ENCODE data around the gene ERCC1.

ERCC1 gene

GRCh38 chr19:45362291-45362690, 61.4 kb downstream of the ERCC1 start:
- no peak overlapping the region for H3K4me3 ChIP-seq (ENCODE audit: low read length in 2 of 2)
- H3K27me3 ChIP-seq (ENCODE audit: control insufficient read depth in 1 of 2, insufficient read depth in 2 of 2, low read length in 2 of 2): no peaks in the 10 kb centered on the region
- H3K9me3 ChIP-seq (ENCODE audit: control insufficient read depth in 2 of 2, low read length in 2 of 2): no peaks in the 10 kb centered on the region
- H3K4me1 ChIP-seq (ENCODE audit: control insufficient read depth, insufficient read depth, low read length): no peaks in the 10 kb centered on the region
- H3K36me3 ChIP-seq (ENCODE audit: control insufficient read depth in 2 of 2, insufficient read depth in 2 of 2, low read length in 2 of 2): peaks cover 2 to 6% of the 10 kb centered on the region in 2 donors
- no peak overlapping the region for H3K9ac ChIP-seq (ENCODE audit: low read length in 2 of 2)
- H3K27ac ChIP-seq (ENCODE audit: low read length): no peak overlapping the region

- Histone ChIP-seq H3K36me3 (ENCODE audit: control insufficient read depth in 2 of 2, insufficient read depth in 2 of 2, low read length in 2 of 2) (peaks cover 7% of the 10 kb centered on the region in 2 donors), H3K27me3 (ENCODE audit: control insufficient read depth in 1 of 2, insufficient read depth in 2 of 2, low read length in 2 of 2) (no peaks in the 10 kb centered on the region), H3K4me3 (ENCODE audit: low read length in 2 of 2) (no peak overlapping the region), H3K27ac (ENCODE audit: low read length) (no peak overlapping the region), H3K4me1 (ENCODE audit: control insufficient read depth, insufficient read depth, low read length) (no peaks in the 10 kb centered on the region), H3K9me3 (ENCODE audit: control insufficient read depth in 2 of 2, low read length in 2 of 2) (no peaks in the 10 kb centered on the region), H3K9ac (ENCODE audit: low read length in 2 of 2) (no peak overlapping the region)
Measured at GRCh38 chr19:45361608-45362007, 62.1 kb downstream of the ERCC1 start.

GRCh38 chr19:45358213-45358792, 65.4 kb downstream of the ERCC1 start:
- H3K4me1 ChIP-seq (ENCODE audit: control insufficient read depth, insufficient read depth, low read length): no peaks in the 10 kb centered on the region
- no peaks in the 10 kb centered on the region for H3K9me3 ChIP-seq (ENCODE audit: control insufficient read depth in 2 of 2, low read length in 2 of 2)
- H3K9ac ChIP-seq (ENCODE audit: low read length in 2 of 2): no peak overlapping the region
- no peak overlapping the region for H3K27ac ChIP-seq (ENCODE audit: low read length)
- H3K4me3 ChIP-seq (ENCODE audit: low read length in 2 of 2): no peak overlapping the region
- no peaks in the 10 kb centered on the region for H3K27me3 ChIP-seq (ENCODE audit: control insufficient read depth in 1 of 2, insufficient read depth in 2 of 2, low read length in 2 of 2)
- H3K36me3 ChIP-seq (ENCODE audit: control insufficient read depth in 2 of 2, insufficient read depth in 2 of 2, low read length in 2 of 2): peaks cover 7 to 16% of the 10 kb centered on the region in 2 donors

GRCh38 chr19:45357445-45357783, 66.3 kb downstream of the ERCC1 start:
- Histone ChIP-seq H3K27ac (ENCODE audit: low read length) (no peak overlapping the region), H3K9ac (ENCODE audit: low read length in 2 of 2) (no peak overlapping the region), H3K36me3 (ENCODE audit: control insufficient read depth in 2 of 2, insufficient read depth in 2 of 2, low read length in 2 of 2) (peaks cover 7 to 22% of the 10 kb centered on the region in 2 donors), H3K4me1 (ENCODE audit: control insufficient read depth, insufficient read depth, low read length) (no peaks in the 10 kb centered on the region), H3K4me3 (ENCODE audit: low read length in 2 of 2) (no peak overlapping the region), H3K27me3 (ENCODE audit: control insufficient read depth in 1 of 2, insufficient read depth in 2 of 2, low read length in 2 of 2) (no peaks in the 10 kb centered on the region), H3K9me3 (ENCODE audit: control insufficient read depth in 2 of 2, low read length in 2 of 2) (no peaks in the 10 kb centered on the region)
